H9 (cell line): ENCODE measurements around the gene MAP2. TPM values are rescaled to one million over a fixed set of nuclear protein-coding genes. Genes with fewer than 3 reads are reported as not detected.

ENCODE experiments used
- DNase-seq: peaks from one replicate; pipeline ENCODE4 v3.0.0-alpha.2; 2017
- H2AFZ ChIP-seq: one replicate; pipeline ENCODE4 v1.6.1; 2013; ENCODE audit warnings: mild to moderate bottlenecking, low read length, control low read depth, moderate library complexity
- H2AK5ac ChIP-seq: 2 replicates; pipeline ENCODE4 v1.6.1; 2013; ENCODE audit warnings: low read length, control low read depth, mixed read lengths; ENCODE audit not compliant: insufficient read length
- H2BK120ac ChIP-seq: one replicate; pipeline ENCODE4 v1.6.1; 2013; ENCODE audit warnings: low read depth, mild to moderate bottlenecking, low read length, control low read depth, inconsistent platforms; ENCODE audit not compliant: poor library complexity, severe bottlenecking
- H2BK12ac ChIP-seq: 2 replicates; pipeline ENCODE4 v1.6.1; 2013; ENCODE audit warnings: low read length, control low read depth, mixed read lengths, low read depth; ENCODE audit not compliant: insufficient read length
- H2BK15ac ChIP-seq: 2 replicates; pipeline ENCODE4 v1.6.1; 2013; ENCODE audit warnings: low read depth, low read length, control low read depth
- H2BK20ac ChIP-seq: one replicate; pipeline ENCODE4 v1.6.1; 2013; ENCODE audit warnings: low read depth, mild to moderate bottlenecking, low read length, control low read depth, inconsistent platforms; ENCODE audit not compliant: poor library complexity, severe bottlenecking
- H2BK5ac ChIP-seq: 2 replicates; pipeline ENCODE4 v1.6.1; 2013; ENCODE audit warnings: low read length, control low read depth, mixed read lengths; ENCODE audit not compliant: insufficient read length
- H3K14ac ChIP-seq: 2 replicates; pipeline ENCODE4 v1.6.1; 2013; ENCODE audit warnings: low read length, control low read depth; ENCODE audit not compliant: insufficient read depth
- H3K18ac ChIP-seq: 2 replicates; pipeline ENCODE4 v1.6.1; 2013; ENCODE audit warnings: low read depth, mild to moderate bottlenecking, mixed read lengths, low read length, control low read depth; ENCODE audit not compliant: insufficient read length
- H3K23ac ChIP-seq: 2 replicates; pipeline ENCODE4 v1.6.1; 2013; ENCODE audit warnings: low read length, control low read depth, mixed read lengths, low read depth; ENCODE audit not compliant: insufficient read length
- H3K23me2 ChIP-seq: 2 replicates; pipeline ENCODE4 v1.6.1; 2013; ENCODE audit warnings: low read depth, mild to moderate bottlenecking, mixed read lengths, low read length, control low read depth; ENCODE audit not compliant: insufficient read length, poor library complexity, severe bottlenecking
- H3K27ac ChIP-seq: 2 replicates; pipeline ENCODE4 v1.5.1; 2013; ENCODE audit warnings: low read length, control low read depth, mixed read lengths, low read depth; ENCODE audit not compliant: insufficient read length
- H3K27me3 ChIP-seq: 2 replicates; pipeline ENCODE4 v1.6.1; 2013; ENCODE audit warnings: low read length, control low read depth, inconsistent platforms; ENCODE audit not compliant: insufficient read depth
- H3K4ac ChIP-seq: 2 replicates; pipeline ENCODE4 v1.6.1; 2013; ENCODE audit warnings: low read depth, mild to moderate bottlenecking, control low read depth, inconsistent platforms, low read length, moderate library complexity
- H3K4me1 ChIP-seq: 2 replicates; pipeline ENCODE4 v1.6.1; 2013; ENCODE audit warnings: low read length, control low read depth, inconsistent platforms; ENCODE audit not compliant: insufficient read depth
- H3K4me2 ChIP-seq: 2 replicates; pipeline ENCODE4 v1.6.1; 2013; ENCODE audit warnings: low read length, control low read depth, mixed read lengths; ENCODE audit not compliant: insufficient read length, insufficient read depth
- H3K56ac ChIP-seq: 2 replicates; pipeline ENCODE4 v1.6.1; 2013; ENCODE audit warnings: low read depth, mild to moderate bottlenecking, mixed read lengths, low read length, control low read depth; ENCODE audit not compliant: insufficient read length
- H3K79me1 ChIP-seq: 2 replicates; pipeline ENCODE4 v1.6.1; 2013; ENCODE audit warnings: low read depth, mild to moderate bottlenecking, moderate library complexity, low read length, control low read depth, inconsistent platforms; ENCODE audit not compliant: insufficient read depth, poor library complexity, severe bottlenecking
- H3K79me2 ChIP-seq: 2 replicates; pipeline ENCODE4 v1.6.1; 2013; ENCODE audit warnings: low read length, control low read depth, inconsistent platforms; ENCODE audit not compliant: insufficient read depth
- H3K9ac ChIP-seq: 2 replicates; pipeline ENCODE4 v1.6.1; 2013; ENCODE audit warnings: low read length, control low read depth, mixed read lengths; ENCODE audit not compliant: insufficient read length; ENCODE audit errors: extremely low read depth
- H3K9me3 ChIP-seq: one replicate; pipeline ENCODE4 v1.6.1; 2013; ENCODE audit warnings: low read depth, low read length, inconsistent platforms; ENCODE audit not compliant: control insufficient read depth
- H3T11ph ChIP-seq: one replicate; pipeline ENCODE4 v1.6.1; 2013; ENCODE audit warnings: mild to moderate bottlenecking, low read length, control low read depth, inconsistent platforms
- H4K20me1 ChIP-seq: one replicate; pipeline ENCODE4 v1.6.1; 2013; ENCODE audit not compliant: control insufficient read depth, insufficient read length, insufficient read depth
- H4K5ac ChIP-seq: 2 replicates; pipeline ENCODE4 v1.6.1; 2013; ENCODE audit warnings: low read depth, mild to moderate bottlenecking, mixed read lengths, low read length, control low read depth; ENCODE audit not compliant: insufficient read length
- H4K8ac ChIP-seq: replicated peaks from 2 replicates; pipeline ENCODE4 v1.6.1; 2013; ENCODE audit warnings: low read length, control low read depth, mixed read lengths, low read depth; ENCODE audit not compliant: insufficient read length
- H4K91ac ChIP-seq: 2 replicates; pipeline ENCODE4 v1.6.1; 2013; ENCODE audit warnings: low read depth, mild to moderate bottlenecking, moderate library complexity, mixed read lengths, low read length, control low read depth; ENCODE audit not compliant: insufficient read length
- H3K27ac Mint-ChIP-seq, 3 experiments: 2 replicates in 2 of 3; 3 replicates in 1 of 3; pipeline ENCODE4 v1.8.0; 2020 to 2021; ENCODE audit warnings: mixed read lengths in 3 of 3, mild to moderate bottlenecking in 1 of 3, moderate library complexity in 1 of 3
- H3K27me3 Mint-ChIP-seq: 2 replicates; pipeline ENCODE4 v1.8.0; 2021; ENCODE audit warnings: low read depth, mild to moderate bottlenecking, moderate library complexity, mixed read lengths
- H3K36me3 Mint-ChIP-seq, 3 experiments: 2 replicates in 2 of 3; 3 replicates in 1 of 3; pipeline ENCODE4 v1.8.0; 2020 to 2021; ENCODE audit warnings: low read depth in 3 of 3, mixed read lengths in 3 of 3; ENCODE audit not compliant: insufficient read depth in 1 of 3
- H3K4me1 Mint-ChIP-seq, 2 experiments: 2 replicates each; pipeline ENCODE4 v1.8.0; 2020; ENCODE audit warnings: mixed read lengths in 2 of 2
- H3K4me3 Mint-ChIP-seq, 2 experiments: 2 replicates in 1 of 2; 3 replicates in 1 of 2; pipeline ENCODE4 v1.8.0; 2020 to 2021; ENCODE audit warnings: mild to moderate bottlenecking in 2 of 2, mixed read lengths in 2 of 2, moderate library complexity in 1 of 2
- H3K9me3 Mint-ChIP-seq, 2 experiments: 2 replicates in 1 of 2; 3 replicates in 1 of 2; pipeline ENCODE4 v1.8.0; 2020; ENCODE audit warnings: mild to moderate bottlenecking in 2 of 2, mixed read lengths in 2 of 2, moderate library complexity in 1 of 2
- CTCF ChIP-seq: fragments of 200-600 bp; sonication (generic); conservative IDR thresholded peaks from 3 replicates; pipeline ENCODE4 v1.8.0; 2021; ENCODE audit warnings: antibody characterized with exemption, mild to moderate bottlenecking
- total RNA-seq: library from RNA; stranded (reverse); gene quantifications from 2 replicates; pipeline ENCODE4 v1.2.1, GENCODE V29; 2021

The MAP2 gene
- total RNA-seq, 1 experiment from 2014 or later = 0.87 TPM

GRCh38 chr2:209673811-209674210 lies 250.0 kb downstream of the MAP2 start:
- H3K4me1 Mint-ChIP-seq = peaks cover 6 to 13% of the 10 kb centered on the region in 2 experiments; a peak in 3 of 4 replicates
- Histone ChIP-seq H3K79me2 (no peaks in the 10 kb centered on the region), H3K14ac (no peak overlapping the region), H3T11ph (no peak overlapping the region), H3K4ac (no peak overlapping the region), H3K56ac (no peak overlapping the region), H3K79me1 (no peaks in the 10 kb centered on the region), H4K91ac (no peak overlapping the region), H2BK12ac (no peak overlapping the region), H2BK5ac (no peak overlapping the region), H2AFZ (no peak overlapping the region), H3K27me3 (no peaks in the 10 kb centered on the region), H3K23ac (no peak overlapping the region), H3K9me3 (no peaks in the 10 kb centered on the region), H3K4me1 (no peaks in the 10 kb centered on the region), H3K18ac (no peak overlapping the region), H3K4me2 (no peak overlapping the region), H4K5ac (no peak overlapping the region), H2BK20ac (no peak overlapping the region), H2BK120ac (no peak overlapping the region), H4K8ac (no peak overlapping the region), H4K20me1 (no peaks in the 10 kb centered on the region), H3K9ac (no peak overlapping the region), H3K27ac (no peak overlapping the region), H2BK15ac (no peak overlapping the region), H3K23me2 (no peaks in the 10 kb centered on the region), H2AK5ac (no peak overlapping the region)
- no peaks in the 10 kb centered on the region for H3K36me3 Mint-ChIP-seq
- H3K4me3 Mint-ChIP-seq = no peak overlapping the region
- H3K9me3 Mint-ChIP-seq = no peaks in the 10 kb centered on the region
- no peaks in the 10 kb centered on the region for H3K27me3 Mint-ChIP-seq
- no peak overlapping the region for H3K27ac Mint-ChIP-seq
- DNase-seq = no peak
- TF ChIP-seq CTCF = no peak
